ENCODE measurements around the gene CCDC158. TPM values are rescaled to one million over a fixed set of nuclear protein-coding genes. Genes with fewer than 3 reads are reported as not detected.

The CCDC158 gene
- total and polyA plus RNA-seq, 10 of the 15 experiments (the other 5 are each of a cell fraction or from before 2014, with no cell fraction given) = not detected

DNA sequence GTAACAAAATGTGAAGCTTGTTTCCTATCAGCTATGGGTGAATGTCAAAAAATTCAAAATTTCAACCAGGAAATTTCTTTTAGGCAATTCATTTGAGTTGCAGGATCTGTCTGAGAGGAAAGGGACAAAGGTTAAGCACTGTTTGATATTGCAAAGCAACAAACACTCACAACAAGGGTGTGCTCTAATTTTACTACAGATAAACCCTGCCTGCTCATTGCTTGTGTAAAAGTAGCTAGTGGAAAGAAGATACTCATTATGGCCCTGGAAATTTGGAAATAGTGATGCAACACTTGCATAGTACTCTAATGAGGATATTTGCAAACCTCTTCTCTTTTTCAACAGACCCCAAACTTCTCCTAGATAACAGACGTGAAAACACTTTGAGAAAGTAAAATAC lies 142.4 kb downstream of the CCDC158 start (continued):
- no peak for TF ChIP-seq PKNOX1 (IDR thresholded peaks at IDR 0.05)
- no peak for TF ChIP-seq SP1 (IDR thresholded peaks at IDR 0.05; ENCODE audit: low read depth, low read length)
- no peak for TF ChIP-seq SRF (IDR thresholded peaks at IDR 0.05; ENCODE audit: low read depth in 2 of 2, low read length in 2 of 2)
- TF ChIP-seq, protein P1, sequence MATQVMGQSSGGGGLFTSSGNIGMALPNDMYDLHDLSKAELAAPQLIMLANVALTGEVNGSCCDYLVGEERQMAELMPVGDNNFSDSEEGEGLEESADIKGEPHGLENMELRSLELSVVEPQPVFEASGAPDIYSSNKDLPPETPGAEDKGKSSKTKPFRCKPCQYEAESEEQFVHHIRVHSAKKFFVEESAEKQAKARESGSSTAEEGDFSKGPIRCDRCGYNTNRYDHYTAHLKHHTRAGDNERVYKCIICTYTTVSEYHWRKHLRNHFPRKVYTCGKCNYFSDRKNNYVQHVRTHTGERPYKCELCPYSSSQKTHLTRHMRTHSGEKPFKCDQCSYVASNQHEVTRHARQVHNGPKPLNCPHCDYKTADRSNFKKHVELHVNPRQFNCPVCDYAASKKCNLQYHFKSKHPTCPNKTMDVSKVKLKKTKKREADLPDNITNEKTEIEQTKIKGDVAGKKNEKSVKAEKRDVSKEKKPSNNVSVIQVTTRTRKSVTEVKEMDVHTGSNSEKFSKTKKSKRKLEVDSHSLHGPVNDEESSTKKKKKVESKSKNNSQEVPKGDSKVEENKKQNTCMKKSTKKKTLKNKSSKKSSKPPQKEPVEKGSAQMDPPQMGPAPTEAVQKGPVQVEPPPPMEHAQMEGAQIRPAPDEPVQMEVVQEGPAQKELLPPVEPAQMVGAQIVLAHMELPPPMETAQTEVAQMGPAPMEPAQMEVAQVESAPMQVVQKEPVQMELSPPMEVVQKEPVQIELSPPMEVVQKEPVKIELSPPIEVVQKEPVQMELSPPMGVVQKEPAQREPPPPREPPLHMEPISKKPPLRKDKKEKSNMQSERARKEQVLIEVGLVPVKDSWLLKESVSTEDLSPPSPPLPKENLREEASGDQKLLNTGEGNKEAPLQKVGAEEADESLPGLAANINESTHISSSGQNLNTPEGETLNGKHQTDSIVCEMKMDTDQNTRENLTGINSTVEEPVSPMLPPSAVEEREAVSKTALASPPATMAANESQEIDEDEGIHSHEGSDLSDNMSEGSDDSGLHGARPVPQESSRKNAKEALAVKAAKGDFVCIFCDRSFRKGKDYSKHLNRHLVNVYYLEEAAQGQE (IDR thresholded peaks at IDR 0.05; ENCODE audit: low read depth, low read length) = no peak
- TF ChIP-seq EGR1 (IDR thresholded peaks at IDR 0.05; ENCODE audit: borderline replicate concordance in 1 of 2, low read depth in 2 of 2, low read length in 2 of 2) = no peak
- no peak for TF ChIP-seq LARP7 (IDR thresholded peaks at IDR 0.05)
- TF ChIP-seq MXI1 (IDR thresholded peaks at IDR 0.05; ENCODE audit: low read depth, low read length) = no peak
- TF ChIP-seq, protein P2, sequence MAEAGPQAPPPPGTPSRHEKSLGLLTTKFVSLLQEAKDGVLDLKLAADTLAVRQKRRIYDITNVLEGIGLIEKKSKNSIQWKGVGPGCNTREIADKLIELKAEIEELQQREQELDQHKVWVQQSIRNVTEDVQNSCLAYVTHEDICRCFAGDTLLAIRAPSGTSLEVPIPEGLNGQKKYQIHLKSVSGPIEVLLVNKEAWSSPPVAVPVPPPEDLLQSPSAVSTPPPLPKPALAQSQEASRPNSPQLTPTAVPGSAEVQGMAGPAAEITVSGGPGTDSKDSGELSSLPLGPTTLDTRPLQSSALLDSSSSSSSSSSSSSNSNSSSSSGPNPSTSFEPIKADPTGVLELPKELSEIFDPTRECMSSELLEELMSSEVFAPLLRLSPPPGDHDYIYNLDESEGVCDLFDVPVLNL (IDR thresholded peaks at IDR 0.05; ENCODE audit: low read depth, low read length) = no peak
- no peak for TF ChIP-seq YBX1 (IDR thresholded peaks at IDR 0.05)

Measured in GM12878 (cell line).